HG03045 (cell line): ENCODE data around the gene CETP.
"Not testable (repeated sequence)": the region's sequence is repeated elsewhere in the genome, so short reads cannot be mapped to it uniquely, and the experiment has no call there.

Source experiments
- ATAC-seq: cut with Tn5 transposase; IDR thresholded peaks from one replicate; pipeline ENCODE4 v1.9.1; 2021; ENCODE audit warnings: mild to moderate bottlenecking, moderate library complexity; ENCODE audit not compliant: unreplicated experiment

The CETP gene

GRCh38 chr16:56933828-56934598, 27.7 kb upstream of the CETP start:
- no peak for ATAC-seq

GRCh38 chr16:56934599-56935145, 27.1 kb upstream of the CETP start:
- ATAC-seq: not testable (repeated sequence)

GRCh38 chr16:56935201-56935600, 26.5 kb upstream of the CETP start:
- ATAC-seq: no peak

- no peak for ATAC-seq
These were observed 25.3 kb upstream of the CETP start for GRCh38 chr16:56936491-56936890.

- no peak for ATAC-seq
These were observed 24.8 kb upstream of the CETP start for GRCh38 chr16:56936950-56937349.

- peak; percentile 41 for ATAC-seq
These were observed 22.9 kb upstream of the CETP start for GRCh38 chr16:56938664-56939513.

- no peak for ATAC-seq
These were observed 21.9 kb upstream of the CETP start for GRCh38 chr16:56939801-56940200.

- no peak for ATAC-seq
These were observed 20.7 kb upstream of the CETP start for GRCh38 chr16:56941092-56941491.

GRCh38 chr16:56941856-56942331, 19.9 kb upstream of the CETP start:
- no peak for ATAC-seq

GRCh38 chr16:56943761-56944375, 17.9 kb upstream of the CETP start:
- ATAC-seq: no peak

GRCh38 chr16:56944954-56945839, 16.6 kb upstream of the CETP start:
- ATAC-seq: no peak

GRCh38 chr16:56945847-56946527, 15.8 kb upstream of the CETP start:
- ATAC-seq: no peak

- no peak for ATAC-seq
These were observed 14.8 kb upstream of the CETP start for GRCh38 chr16:56946767-56947603.

- no peak for ATAC-seq
These were observed 14.2 kb upstream of the CETP start for GRCh38 chr16:56947604-56947995.

- ATAC-seq: no peak
These were observed 13.5 kb upstream of the CETP start for GRCh38 chr16:56948234-56948633.

GRCh38 chr16:56950051-56950450, 11.7 kb upstream of the CETP start:
- ATAC-seq: no peak

GRCh38 chr16:56950455-56950854, 11.3 kb upstream of the CETP start:
- ATAC-seq: no peak

- ATAC-seq: no peak
These were observed 10.6 kb upstream of the CETP start for GRCh38 chr16:56950881-56951771.
